GM19351 (cell line): Measurements from ENCODE around the gene NFIA.

Experiments
- ATAC-seq: cut with Tn5 transposase; IDR thresholded peaks from one replicate; pipeline ENCODE4 v1.9.1; 2021; ENCODE audit warnings: mild to moderate bottlenecking, moderate library complexity; ENCODE audit not compliant: unreplicated experiment

NFIA gene

GRCh38 chr1:61441723-61442262 is 359.4 kb downstream of the NFIA start:
- ATAC-seq, result no peak

- no peak for ATAC-seq
Measured at GRCh38 chr1:61442544-61442943, 360.2 kb downstream of the NFIA start.

GRCh38 chr1:61444288-61444687 is 361.9 kb downstream of the NFIA start:
- no peak for ATAC-seq

DNA sequence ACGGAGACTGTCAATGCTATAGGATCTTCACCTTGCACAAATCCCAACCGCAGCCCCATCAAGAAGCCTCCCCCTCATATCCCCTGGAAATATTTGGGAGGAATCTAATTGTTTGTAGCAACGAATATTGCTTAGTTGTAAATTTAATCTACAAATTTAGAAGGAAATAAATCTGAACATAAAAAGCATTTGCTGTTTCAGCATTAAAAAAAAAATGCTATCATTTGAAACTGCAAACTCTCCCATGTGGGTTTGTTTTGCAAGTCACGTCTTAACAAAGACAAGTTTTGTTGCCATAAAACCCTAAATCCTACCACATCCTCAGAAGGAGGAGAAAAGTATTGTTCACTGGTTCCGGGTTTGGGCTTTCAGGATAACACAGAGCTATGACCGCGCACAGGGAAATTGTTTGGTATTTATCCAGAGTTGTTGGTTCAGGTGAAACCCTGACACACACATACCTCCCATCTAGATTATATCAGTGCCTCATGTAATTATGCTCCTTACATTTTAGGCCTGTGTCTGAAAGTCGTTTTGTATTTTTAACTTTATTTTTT is 363.0 kb downstream of the NFIA start:
- ATAC-seq, result no peak

DNA sequence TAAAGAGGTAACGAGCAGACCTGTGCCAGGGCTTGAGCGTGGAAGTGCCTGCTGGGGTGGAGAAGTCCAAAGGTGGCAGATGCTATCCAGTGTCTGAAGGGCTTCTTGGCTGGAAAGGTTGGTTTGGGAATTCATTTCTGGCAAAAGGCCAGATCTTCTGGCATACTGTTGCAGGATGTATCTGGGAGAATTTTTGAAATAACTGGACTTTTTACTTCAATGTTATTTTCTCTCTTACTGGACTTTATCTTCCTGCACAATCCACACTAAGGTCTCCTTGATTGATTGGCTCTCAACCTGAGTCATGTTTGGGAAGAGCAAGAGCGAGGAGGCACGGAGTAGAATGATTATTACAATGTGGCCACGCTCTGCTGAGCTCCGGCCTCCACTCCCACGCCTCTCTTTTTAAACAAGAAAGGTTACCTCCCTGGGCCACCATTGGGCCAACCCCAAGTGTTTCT is 364.2 kb downstream of the NFIA start:
- ATAC-seq, result no peak

GRCh38 chr1:61447106-61447967 is 365.0 kb downstream of the NFIA start:
- no peak for ATAC-seq

- ATAC-seq, result no peak
Measured at GRCh38 chr1:61447968-61448430, 365.6 kb downstream of the NFIA start.

DNA sequence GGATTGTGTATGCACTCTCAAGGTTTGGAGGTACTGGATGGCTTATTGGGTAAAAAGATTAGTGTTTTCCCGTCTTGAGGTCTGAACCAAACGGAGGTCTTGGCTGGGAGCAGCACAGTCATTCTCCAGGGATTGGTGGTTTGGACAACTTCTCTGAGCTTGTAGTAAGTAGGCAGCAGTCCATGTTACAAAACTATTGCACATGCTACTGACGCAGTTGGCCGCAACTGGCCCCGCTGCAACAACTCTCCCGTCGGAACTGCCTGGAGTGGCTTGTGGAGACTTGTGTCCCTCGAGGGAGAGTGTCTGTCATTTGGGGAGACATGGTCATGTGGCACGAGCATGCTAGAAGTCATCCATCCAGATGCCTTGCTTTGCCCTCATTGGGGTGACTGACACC is 366.6 kb downstream of the NFIA start:
- ATAC-seq, result no peak

- no peak for ATAC-seq
Measured at GRCh38 chr1:61449410-61449809, 367.0 kb downstream of the NFIA start.

DNA sequence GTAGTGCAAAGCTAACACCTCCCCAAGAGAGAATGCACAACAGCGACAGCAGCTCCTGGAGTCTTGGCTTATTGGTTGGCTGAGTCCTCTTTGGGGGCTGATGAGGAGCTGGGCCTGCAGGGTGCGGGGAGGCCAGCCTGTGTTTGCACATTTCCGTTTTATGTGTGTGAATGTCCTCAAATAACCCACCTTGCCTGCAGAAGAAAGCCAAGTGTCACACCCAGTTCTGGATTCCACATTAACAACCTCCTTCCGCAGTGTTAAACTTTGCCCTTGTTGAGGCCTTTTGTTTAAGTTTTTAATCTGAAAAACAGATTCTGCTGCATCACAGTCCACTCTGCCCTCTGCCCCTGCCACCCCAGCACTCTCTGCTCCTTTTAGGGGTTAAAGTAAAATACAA is 368.1 kb downstream of the NFIA start:
- no peak for ATAC-seq

- no peak for ATAC-seq
Measured at GRCh38 chr1:61450872-61451571, 368.7 kb downstream of the NFIA start.

GRCh38 chr1:61451572-61451968 is 369.2 kb downstream of the NFIA start:
- ATAC-seq, result no peak

DNA sequence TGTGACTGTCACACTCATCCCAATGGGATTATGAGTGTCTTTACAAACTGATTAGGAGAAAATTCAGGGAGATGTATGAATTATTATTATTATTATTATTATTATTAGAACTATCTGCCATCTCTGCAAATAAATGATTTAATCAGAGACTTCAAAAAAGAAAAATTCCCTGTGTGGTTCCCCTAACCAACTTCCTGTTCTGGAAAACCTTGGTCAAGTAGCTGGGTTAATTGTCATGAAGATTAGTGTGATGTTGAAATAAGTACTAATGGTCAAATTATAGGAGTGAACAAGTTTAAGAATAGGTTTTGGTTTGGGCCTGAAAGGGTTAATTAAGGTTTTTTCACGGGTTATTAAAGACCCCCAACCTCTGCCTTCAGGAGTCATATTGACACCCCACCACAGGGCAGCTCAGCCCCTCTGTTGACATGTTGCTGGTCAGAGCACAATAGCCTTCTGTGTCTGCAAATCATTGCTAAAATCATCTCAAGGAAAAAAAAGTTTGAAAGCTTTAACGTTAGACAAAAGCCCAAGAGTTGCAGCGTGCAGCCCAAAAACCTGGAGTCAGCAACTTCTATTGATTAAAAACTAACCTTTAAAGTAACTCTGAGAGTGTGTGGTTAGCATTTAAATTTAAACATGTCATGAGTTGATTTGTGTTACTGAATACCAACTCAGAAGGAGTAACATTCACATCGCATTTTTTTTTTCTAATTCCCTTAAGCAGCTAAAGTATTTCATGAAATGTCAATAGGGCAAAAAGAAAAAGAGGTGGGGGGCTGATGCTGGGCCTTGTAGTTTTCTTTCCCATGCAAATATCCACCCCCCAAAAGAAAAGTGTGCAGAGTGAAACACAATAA is 370.0 kb downstream of the NFIA start:
- ATAC-seq, result no peak

- ATAC-seq, result peak; percentile 92
Measured at GRCh38 chr1:61453111-61453961, 371.0 kb downstream of the NFIA start.

GRCh38 chr1:61455400-61455799 is 373.0 kb downstream of the NFIA start:
- no peak for ATAC-seq

DNA sequence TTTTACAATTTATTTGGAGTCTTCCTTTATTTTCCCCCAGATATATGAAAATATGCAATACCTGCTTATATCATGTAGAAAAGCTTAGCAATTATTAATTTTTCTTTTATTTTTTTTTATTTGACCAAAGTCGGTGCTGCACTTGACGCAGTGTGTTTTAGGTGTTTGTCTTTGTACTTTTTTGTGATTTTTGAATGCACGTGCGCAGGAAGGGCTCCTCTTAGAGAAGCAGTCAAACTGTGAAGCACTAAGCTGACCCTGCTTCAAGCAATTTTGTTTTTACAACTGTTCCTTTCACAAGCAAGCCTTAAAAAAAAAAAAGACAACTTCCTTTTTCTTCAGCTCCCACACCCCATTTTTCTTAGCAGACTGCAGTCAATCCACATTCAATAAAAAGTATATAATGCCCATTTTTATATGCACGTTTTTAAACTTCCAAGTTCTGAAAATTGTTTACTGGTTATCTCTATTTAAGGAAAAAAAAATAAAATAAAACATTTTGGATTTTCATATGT is 375.2 kb downstream of the NFIA start:
- no peak for ATAC-seq

- ATAC-seq, result no peak
Measured at GRCh38 chr1:61459345-61459744, 377.0 kb downstream of the NFIA start.

DNA sequence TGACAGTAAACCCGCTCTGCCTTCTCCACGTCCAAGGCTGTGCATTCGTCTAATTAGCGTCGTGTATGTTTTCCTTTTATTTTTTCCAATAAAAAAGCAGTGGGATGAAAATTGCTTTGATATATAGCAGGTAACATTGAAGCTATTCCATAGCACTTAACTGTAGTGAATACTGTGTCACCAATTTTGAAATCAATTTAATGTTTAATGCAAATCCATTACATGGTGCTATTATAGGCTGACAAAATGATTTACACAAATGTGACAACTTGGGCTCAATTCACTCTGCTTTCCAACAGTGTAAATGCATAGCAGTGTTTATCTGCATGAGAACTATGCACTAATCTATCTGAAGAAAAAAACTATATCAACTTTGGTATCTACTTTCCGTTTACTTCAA is 377.8 kb downstream of the NFIA start:
- no peak for ATAC-seq
